HepG2 (cell line): ENCODE measurements around the gene ANKRD44.

Experiments
- CHD2 ChIP-seq: IDR thresholded peaks from 2 replicates; pipeline ENCODE4 v1.6.1; 2011; ENCODE audit warnings: low read depth, low read length, improper control_type of control experiment
- CTCF ChIP-seq: sonication (generic); formaldehyde crosslinking; IDR thresholded peaks from 2 replicates; pipeline ENCODE4 v1.5.0; 2020; ENCODE audit warnings: mild to moderate bottlenecking, missing genetic modification reagents, moderate library complexity
- EHMT2 ChIP-seq: fragments of 200-600 bp; sonication (generic); IDR thresholded peaks from 2 replicates; pipeline ENCODE4 v1.7.0; 2017; ENCODE audit warnings: antibody characterized with exemption, low read depth, low read length, borderline replicate concordance
- FOXM1 ChIP-seq: sonication (generic); formaldehyde crosslinking; IDR thresholded peaks from 2 replicates; pipeline ENCODE4 v1.5.0; 2020; ENCODE audit warnings: missing genetic modification reagents
- GTF2F1 ChIP-seq: fragments of 150-350 bp; IDR thresholded peaks from 2 replicates; pipeline ENCODE4 v1.6.1; 2014; ENCODE audit warnings: low read length
- KDM2A ChIP-seq: sonication (generic); formaldehyde crosslinking; IDR thresholded peaks from 2 replicates; pipeline ENCODE4 v1.4.0; 2020; ENCODE audit warnings: low read depth, missing genetic modification reagents, borderline replicate concordance
- MAFK ChIP-seq, 2 experiments: IDR thresholded peaks in 1 of 2; conservative IDR thresholded peaks in 1 of 2; 2 replicates each; pipeline ENCODE4 v1.6.1; 2011; ENCODE audit warnings: improper control_type of control experiment in 2 of 2, low read length in 2 of 2
- MYC ChIP-seq: sonication (generic); formaldehyde crosslinking; IDR thresholded peaks from 2 replicates; pipeline ENCODE4 v1.9.0; 2021; ENCODE audit warnings: missing genetic modification reagents, borderline replicate concordance
- RAD21 ChIP-seq: fragments of 450-650 bp; formaldehyde crosslinking; IDR thresholded peaks from 2 replicates; pipeline ENCODE4 v1.5.0; 2020; ENCODE audit warnings: mild to moderate bottlenecking
- ZNF256 ChIP-seq: sonication (generic); formaldehyde crosslinking; conservative IDR thresholded peaks from 2 replicates; pipeline ENCODE4 v1.4.0; 2020; ENCODE audit warnings: missing genetic modification reagents

- TF ChIP-seq EHMT2 (no peak), ZNF256 (CRISPR knock-in tag) (no peak), CTCF (CRISPR knock-in tag) (no peak), MAFK (conservative IDR thresholded peaks at IDR 0.05 in 1 of 2, IDR thresholded peaks at IDR 0.05 in 1 of 2; ENCODE audit: low read length in 2 of 2) (no peak), GTF2F1 (no peak), MYC (CRISPR knock-in tag) (no peak), CHD2 (no peak), RAD21 (CRISPR knock-in tag) (no peak), KDM2A (CRISPR knock-in tag) (no peak), FOXM1 (CRISPR knock-in tag) (no peak)
Observed at GRCh38 chr2:197028230-197028629, 282.4 kb downstream of the ANKRD44 start.
